K562 (cell line): ENCODE measurements around the gene KIAA0825. TPM values are rescaled to one million over a fixed set of nuclear protein-coding genes. Genes with fewer than 3 reads are reported as not detected.

Source experiments
- ATAC-seq: fragments of 200-7000 bp; cut with Tn5 transposase; 3 replicates; pipeline ENCODE4 v1.9.1; 2020; ENCODE audit warnings: moderate library complexity
- BruUV-seq: library from RNA; stranded (reverse); fragments of 400-500 nt; replicated peaks from 2 replicates; lab custom pipeline; 2021; lab: Mats Ljungman, UMichigan
- CTCF ChIA-PET: fragments of 300-600 bp; formaldehyde crosslinking; extraction: SDS; loops from one replicate; lab custom pipeline; 2021; ENCODE audit warnings: low intra/inter-chr PET ratio; lab: Yijun Ruan, JAX
- POLR2A ChIA-PET: fragments of 300-600, 350-650 bp; sonication (Branson Sonifier 250); formaldehyde crosslinking; extraction: SDS; loops from one replicate; lab custom pipeline; 2021; ENCODE audit warnings: antibody characterized with exemption, inconsistent platforms; lab: Yijun Ruan, JAX
- DNase-seq, 4 experiments: peaks; one replicate each; pipeline versions ENCODE4 v3.0.0 to v3.0.0-alpha.2; 2011 to 2018; ENCODE audit warnings: low spot score in 3 of 4, mixed read lengths in 3 of 4; ENCODE audit errors: extremely low read depth in 1 of 4
- FAIRE-seq: peaks from 2 replicates; lab custom pipeline; 2011; peaks lifted over from hg19 to GRCh38; lab: Jason Lieb, UNC
- H2AFZ ChIP-seq: 2 replicates; pipeline ENCODE4 v1.6.0; 2011; ENCODE audit warnings: low read depth, low read length, control low read depth, inconsistent platforms
- H3K27ac ChIP-seq: fragments of 200-600 bp; 3 replicates; pipeline ENCODE4 v1.8.0; 2011; ENCODE audit warnings: low read depth, mild to moderate bottlenecking, control low read depth, inconsistent platforms, low read length, moderate library complexity, mixed read lengths; ENCODE audit errors: extremely low read depth
- H3K27me3 ChIP-seq, 2 experiments: fragments of 300-600 bp in 1 of 2; 2 replicates in 1 of 2; 3 replicates in 1 of 2; pipeline versions ENCODE4 v1.6.0 to v1.8.0; 2011; ENCODE audit warnings: inconsistent platforms in 2 of 2, low read length in 2 of 2, mild to moderate bottlenecking in 1 of 2, mixed read lengths in 1 of 2, moderate library complexity in 1 of 2; ENCODE audit not compliant: control insufficient read depth in 2 of 2, insufficient read depth in 2 of 2
- H3K36me3 ChIP-seq: fragments of 300-600 bp; 3 replicates; pipeline ENCODE4 v1.8.0; 2011; ENCODE audit warnings: mild to moderate bottlenecking, low read length, inconsistent platforms; ENCODE audit not compliant: control insufficient read depth, insufficient read depth
- H3K4me1 ChIP-seq, 2 experiments: fragments of 200-600 bp in 1 of 2; replicated peaks in 1 of 2; 2 replicates in 1 of 2; 3 replicates in 1 of 2; pipeline versions ENCODE4 v1.5.1 to v1.8.0; 2011; ENCODE audit warnings: inconsistent platforms in 2 of 2, low read length in 2 of 2, mild to moderate bottlenecking in 1 of 2, mixed read lengths in 1 of 2, moderate library complexity in 1 of 2; ENCODE audit not compliant: control insufficient read depth in 2 of 2, insufficient read depth in 2 of 2
- H3K4me2 ChIP-seq: 2 replicates; pipeline ENCODE4 v1.6.1; 2011; ENCODE audit warnings: low read length, control low read depth, inconsistent platforms, mixed read lengths; ENCODE audit not compliant: insufficient read depth
- H3K4me3 ChIP-seq: fragments of 200-600 bp; sonication (generic), shearing (Covaris generic); 2 replicates; pipeline ENCODE4 v1.5.1; 2016; ENCODE audit warnings: control low read depth, inconsistent platforms
- H3K79me2 ChIP-seq: fragments of 200-600 bp; 3 replicates; pipeline ENCODE4 v1.8.0; 2011; ENCODE audit warnings: low read length, inconsistent platforms; ENCODE audit not compliant: control insufficient read depth, insufficient read depth
- H3K9ac ChIP-seq, 2 experiments: 2 replicates each; pipeline versions ENCODE4 v1.6.0 to v1.6.1; 2011; ENCODE audit warnings: low read depth in 2 of 2, low read length in 2 of 2, control low read depth in 1 of 2, inconsistent platforms in 1 of 2, mild to moderate bottlenecking in 1 of 2, mixed read lengths in 1 of 2; ENCODE audit not compliant: insufficient read depth in 1 of 2
- H3K9me1 ChIP-seq: one replicate; pipeline ENCODE4 v1.6.0; 2011; ENCODE audit warnings: inconsistent platforms, mild to moderate bottlenecking, low read length, moderate library complexity; ENCODE audit not compliant: control insufficient read depth, insufficient read depth
- H3K9me3 ChIP-seq: replicated peaks from 2 replicates; pipeline ENCODE4 v1.5.1; 2011; ENCODE audit warnings: low read depth, low read length, inconsistent platforms; ENCODE audit not compliant: control insufficient read depth, insufficient read depth
- H4K20me1 ChIP-seq: replicated peaks from 2 replicates; pipeline ENCODE4 v1.6.1; 2011; ENCODE audit warnings: low read length, inconsistent platforms, mixed read lengths; ENCODE audit not compliant: control insufficient read depth, insufficient read depth
- EZH2 ChIP-seq: IDR thresholded peaks from 2 replicates; pipeline ENCODE4 v1.6.1; 2012; ENCODE audit warnings: low read depth, mild to moderate bottlenecking, inconsistent platforms, low read length, borderline replicate concordance
- FOXM1 ChIP-seq, 2 experiments: fragments of 450-650 bp in 1 of 2; sonication (generic) in 1 of 2; formaldehyde crosslinking in 1 of 2; IDR thresholded peaks; 2 replicates each; pipeline versions ENCODE4 v1.6.1 to v1.9.0; 2017 to 2022; ENCODE audit warnings: low read depth in 2 of 2, mild to moderate bottlenecking in 2 of 2, missing genetic modification reagents in 1 of 2, moderate library complexity in 1 of 2
- NCOR1 ChIP-seq: fragments of 450-650 bp; IDR thresholded peaks from 2 replicates; pipeline ENCODE4 v1.6.1; 2016; ENCODE audit warnings: mild to moderate bottlenecking, moderate library complexity
- PHTF2 ChIP-seq: fragments of 250-450 bp; sonication (Bioruptor Pico); IDR thresholded peaks from 2 replicates; pipeline ENCODE4 v1.5.0; 2021; ENCODE audit warnings: mild to moderate bottlenecking
- SPI1 ChIP-seq: IDR thresholded peaks from 2 replicates; pipeline ENCODE4 v1.6.1; 2011; ENCODE audit warnings: low read depth, low read length, control low read depth, borderline replicate concordance
- TARDBP ChIP-seq: fragments of 450-650 bp; IDR thresholded peaks from 2 replicates; pipeline ENCODE4 v1.6.1; 2016
- ZNF444 ChIP-seq: fragments of 250-450 bp; sonication (Bioruptor Pico); IDR thresholded peaks from 2 replicates; pipeline ENCODE4 v1.4.0; 2020; ENCODE audit warnings: mild to moderate bottlenecking, moderate library complexity
- ZNF445 ChIP-seq: fragments of 250-450 bp; sonication (Bioruptor Pico); IDR thresholded peaks from 2 replicates; pipeline ENCODE4 v1.4.0; 2020; ENCODE audit warnings: low read depth, mild to moderate bottlenecking, moderate library complexity
- WGBS: fragments of 100-300 bp; shearing (Covaris generic); methylation state at CpG from one replicate; pipeline ENCODE4 v1.1.6; 2016; ENCODE audit warnings: low coverage, mixed read lengths; ENCODE audit not compliant: insufficient coverage; ENCODE audit errors: missing lambda C conversion rate; 5-methylcytosine and 5-hydroxymethylcytosine counted together
- in situ Hi-C: fragments of 300-500 bp; cut with MboI; formaldehyde crosslinking; loops from 4 replicates; pipeline ENCODE4 v1.15.0; 2018; ENCODE audit warnings: inconsistent platforms, mixed read lengths
- intact Hi-C: fragments of 100-400 bp; cut with micrococcal nuclease; formaldehyde crosslinking; loops from 2 replicates; pipeline ENCODE4 v1.14.2; 2022
- polyA plus RNA-seq, 8 experiments: library from polyadenylated mRNA; depleted of rRNA in 4 of 8; stranded (reverse) in 5 of 8; unstranded in 3 of 8; fragments of >200 nt; fragmentation: Nextera tagmentation in 2 of 8; fragmentation: Illumina TruSeq in 1 of 8; extraction: Ambion mirVana in 2 of 8; extraction: Trizol in 1 of 8; gene quantifications; 2 replicates each; pipeline versions ENCODE4 v1.2.1 to v1.2.3, GENCODE V29; 2011 to 2014; ENCODE audit warnings: inconsistent platforms in 1 of 8, missing spikeins in 1 of 8
- total RNA-seq, 7 experiments: library from RNA; depleted of rRNA in 6 of 7; stranded (reverse); fragments of >200 nt in 6 of 7; fragmentation: Illumina TruSeq in 2 of 7; extraction: Trizol in 2 of 7; gene quantifications; 2 replicates each; pipeline versions ENCODE4 v1.2.1 to v1.2.3, GENCODE V29; 2011 to 2021; ENCODE audit warnings: low replicate concordance in 1 of 7

The KIAA0825 gene
- total and polyA plus RNA-seq, 9 of the 15 experiments (the other 6 are each of a cell fraction or from before 2014, with no cell fraction given) = 0.05 to 0.36 (median 0.16) TPM; not detected in 1

GRCh38 chr5:94526706-94527105 is 91.7 kb downstream of the KIAA0825 start:
- Histone ChIP-seq H3K9me3 (no peaks in the 10 kb centered on the region), H4K20me1 (no peaks in the 10 kb centered on the region), H3K36me3 (no peaks in the 10 kb centered on the region), H3K4me2 (no peak overlapping the region), H3K9me1 (no peaks in the 10 kb centered on the region), H3K4me3 (no peak overlapping the region), H3K27me3 (no peaks in the 10 kb centered on the region), H3K9ac (no peak overlapping the region), H3K4me1 (no peaks in the 10 kb centered on the region), H3K79me2 (no peaks in the 10 kb centered on the region), H2AFZ (no peak overlapping the region), H3K27ac (no peak overlapping the region)
- DNase-seq (no peak), ATAC-seq (no peak), FAIRE-seq (no peak)
- ChIA-PET POLR2A (interaction anchor here (0.7 kb wide), 1 partner anchor 193 kb away, joined by 3 read pairs; no protein-coding TSS in a partner anchor), CTCF (no interaction called here)
- WGBS = 0% methylated on average over 2 of the region's 2 CpGs
- TF ChIP-seq TARDBP (no peak), NCOR1 (no peak), EZH2 (no peak), PHTF2 (no peak), ZNF444 (no peak), ZNF445 (CRISPR knock-in tag) (no peak), FOXM1 (IDR thresholded peaks at IDR 0.05; ENCODE audit: low read depth) (no peak), FOXM1 (CRISPR knock-in tag; IDR thresholded peaks at IDR 0.05; ENCODE audit: low read depth) (no peak), SPI1 (no peak)
- intact Hi-C loops (loop anchor here (5.0 kb wide), 2 partner anchors 86 to 261 kb away; no protein-coding TSS in a partner anchor), in situ Hi-C loops (no loop called here)
- no TSS peak for BruUV-seq
